Measurements from ENCODE around the gene DEPDC7.
A peak's percentile ranks its signal among the peaks of the same experiment; 100 is the strongest.

DEPDC7 gene

DNA sequence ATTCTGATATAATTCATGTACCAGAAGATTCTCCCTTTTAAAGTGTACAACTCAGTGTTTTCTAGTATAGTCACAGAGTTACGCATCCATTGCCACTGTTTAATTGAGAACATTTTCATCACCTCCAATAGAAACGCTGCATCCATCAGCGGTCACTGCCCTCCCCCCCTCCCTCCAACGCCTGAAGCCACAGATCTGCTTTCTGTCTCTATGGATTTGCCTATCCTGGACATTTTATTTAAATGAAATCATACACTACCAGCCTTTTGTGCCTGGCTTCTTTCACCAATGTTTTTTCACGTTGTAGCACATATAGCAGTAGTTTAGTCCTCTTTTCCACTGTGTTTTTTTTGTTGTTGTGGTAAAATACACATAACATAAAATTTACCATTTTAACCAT is 46.5 kb downstream of the DEPDC7 start:
- no peak for DNase-seq (ENCODE audit: low spot score)

DNA sequence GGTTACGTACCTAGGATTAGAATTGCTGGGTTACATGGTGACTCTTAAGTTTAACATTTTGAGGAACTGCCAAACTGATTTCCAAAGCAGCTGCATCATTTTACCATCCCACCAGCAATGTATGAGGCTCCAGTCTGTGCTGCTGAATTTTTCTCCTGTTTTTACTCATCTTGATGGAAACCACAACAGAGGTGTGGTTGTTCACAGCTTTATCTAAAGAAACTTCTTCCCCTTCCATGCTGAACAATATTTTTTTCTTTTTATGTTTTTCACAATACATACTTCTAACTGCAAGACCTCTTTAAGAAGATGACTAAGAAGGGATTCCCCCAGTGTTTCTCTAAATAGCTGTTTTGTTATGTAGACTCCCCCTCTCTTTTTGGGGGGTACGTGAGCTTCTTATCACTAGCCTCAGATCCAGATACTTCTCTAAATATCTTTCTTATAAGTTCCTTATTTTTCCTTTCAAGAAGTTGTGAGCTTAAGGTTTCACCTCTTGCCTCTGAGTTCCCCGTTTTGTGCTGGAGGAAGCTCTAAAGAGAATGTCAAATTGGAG is 47.7 kb downstream of the DEPDC7 start:
- DNase-seq (ENCODE audit: low spot score), result no peak

DNA sequence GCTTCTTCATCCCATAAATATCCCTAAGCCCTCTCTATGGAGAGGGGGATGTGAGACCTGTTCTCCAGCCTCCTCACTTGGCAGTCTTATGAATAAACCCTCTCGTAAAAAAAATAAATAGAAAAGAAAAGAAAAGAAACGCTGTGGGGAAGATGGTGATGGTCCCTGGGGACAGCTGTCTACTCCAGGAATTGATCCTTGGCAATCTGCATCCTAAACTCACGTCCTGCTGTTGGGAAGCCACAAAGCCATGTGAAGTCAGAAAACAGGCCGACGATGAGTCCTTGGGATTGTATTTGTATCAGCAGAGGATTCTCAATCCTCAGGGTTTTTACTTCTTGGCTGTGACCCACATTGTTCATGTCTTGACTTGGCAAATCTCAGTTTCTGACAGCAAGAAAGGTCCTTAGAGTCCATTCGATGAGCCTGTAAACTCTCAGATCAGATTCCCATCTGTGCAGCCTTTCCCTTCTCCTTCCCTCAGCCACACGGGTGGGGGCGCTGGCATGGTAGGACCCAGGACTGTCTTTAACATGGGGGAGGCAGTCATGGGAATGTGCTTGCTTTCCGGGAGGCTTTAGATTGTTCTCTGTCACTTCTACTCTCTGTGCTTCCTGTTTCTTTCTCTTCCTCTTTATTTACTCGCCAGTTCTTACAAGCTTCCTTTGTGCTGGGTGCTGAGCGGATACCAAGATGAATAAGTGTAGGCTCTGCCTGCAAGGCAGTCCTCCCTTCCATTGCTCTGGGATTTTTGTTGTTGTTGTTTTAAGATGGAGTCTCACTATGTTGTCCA is 48.6 kb downstream of the DEPDC7 start:
- no peak for DNase-seq (ENCODE audit: low spot score)

DNA sequence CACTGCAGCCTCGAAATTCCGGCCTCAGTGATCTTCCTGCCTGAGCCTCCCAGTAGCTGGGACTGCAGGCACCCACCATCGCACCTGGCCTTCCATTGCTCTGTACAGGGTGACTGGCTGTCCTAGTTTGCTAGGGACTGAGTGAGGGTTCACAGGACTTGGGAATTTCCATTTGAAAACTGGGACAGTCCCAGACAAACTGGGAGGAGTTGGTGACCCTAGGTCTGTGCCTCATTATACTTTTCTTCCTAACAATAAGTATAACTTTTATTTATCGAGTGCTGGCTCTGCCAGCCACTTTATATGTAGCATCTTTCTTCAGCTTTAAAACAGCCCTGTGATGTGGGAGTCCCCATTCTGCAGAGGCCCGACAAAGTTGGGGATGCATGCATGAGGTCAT is 49.2 kb downstream of the DEPDC7 start:
- DNase-seq (ENCODE audit: low spot score), result no peak

DNA sequence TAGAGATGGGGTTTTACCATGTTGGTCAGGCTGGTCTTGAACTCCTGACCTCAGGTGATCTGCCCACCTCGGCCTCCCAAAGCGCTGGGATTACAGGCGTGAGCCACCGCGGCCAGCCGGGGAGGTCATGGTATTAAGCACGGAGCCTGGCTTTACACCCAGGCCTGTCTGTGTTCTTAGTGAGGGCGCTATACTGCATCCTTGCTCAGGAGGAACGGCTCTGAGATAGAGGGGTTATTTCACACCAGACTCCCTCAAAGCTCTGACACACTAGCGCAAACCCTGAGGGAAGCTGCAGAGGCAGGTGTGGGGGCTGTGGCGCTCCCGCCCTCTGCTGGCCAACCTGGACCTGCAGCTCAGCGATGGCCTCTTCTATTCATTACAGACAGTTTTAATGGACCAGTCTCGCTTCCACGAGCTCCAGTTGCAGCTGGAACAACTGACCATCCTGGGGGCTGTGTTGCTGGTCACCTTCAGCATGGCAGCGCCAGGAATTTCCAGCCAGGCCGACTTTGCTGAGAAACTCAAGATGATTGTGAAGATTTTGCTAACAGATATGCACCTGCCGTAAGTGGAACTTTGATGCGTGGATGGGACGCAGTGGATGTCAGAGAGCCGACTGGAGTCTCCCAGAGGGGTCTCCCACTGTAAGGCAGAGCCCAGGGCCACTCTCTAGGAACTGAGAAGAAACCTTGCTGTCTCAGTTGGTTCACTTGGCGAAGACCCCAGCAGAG is 49.9 kb downstream of the DEPDC7 start:
- DNase-seq (ENCODE audit: low spot score), result peak; percentile 58

DNA sequence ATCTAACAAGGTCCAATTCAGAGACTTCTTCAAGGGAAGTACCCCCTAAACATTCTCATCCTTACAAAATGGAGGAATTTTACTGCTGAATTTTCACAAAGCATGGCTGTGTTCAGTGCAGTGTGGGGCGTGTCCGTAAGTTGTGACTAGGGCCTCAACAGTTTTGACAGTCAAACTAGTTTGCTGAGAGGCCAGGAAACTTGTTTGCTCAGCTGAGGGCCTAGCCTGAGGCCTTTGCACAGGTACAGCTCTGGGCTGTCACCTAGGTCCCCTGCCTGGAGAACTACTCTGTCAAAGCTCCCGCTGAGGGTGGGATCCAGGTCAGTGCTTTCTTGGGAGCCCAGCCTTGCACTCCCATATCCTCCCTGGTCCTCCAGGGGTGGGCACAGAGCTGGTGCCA is 51.6 kb downstream of the DEPDC7 start:
- no peak for DNase-seq (ENCODE audit: low spot score)

DNA sequence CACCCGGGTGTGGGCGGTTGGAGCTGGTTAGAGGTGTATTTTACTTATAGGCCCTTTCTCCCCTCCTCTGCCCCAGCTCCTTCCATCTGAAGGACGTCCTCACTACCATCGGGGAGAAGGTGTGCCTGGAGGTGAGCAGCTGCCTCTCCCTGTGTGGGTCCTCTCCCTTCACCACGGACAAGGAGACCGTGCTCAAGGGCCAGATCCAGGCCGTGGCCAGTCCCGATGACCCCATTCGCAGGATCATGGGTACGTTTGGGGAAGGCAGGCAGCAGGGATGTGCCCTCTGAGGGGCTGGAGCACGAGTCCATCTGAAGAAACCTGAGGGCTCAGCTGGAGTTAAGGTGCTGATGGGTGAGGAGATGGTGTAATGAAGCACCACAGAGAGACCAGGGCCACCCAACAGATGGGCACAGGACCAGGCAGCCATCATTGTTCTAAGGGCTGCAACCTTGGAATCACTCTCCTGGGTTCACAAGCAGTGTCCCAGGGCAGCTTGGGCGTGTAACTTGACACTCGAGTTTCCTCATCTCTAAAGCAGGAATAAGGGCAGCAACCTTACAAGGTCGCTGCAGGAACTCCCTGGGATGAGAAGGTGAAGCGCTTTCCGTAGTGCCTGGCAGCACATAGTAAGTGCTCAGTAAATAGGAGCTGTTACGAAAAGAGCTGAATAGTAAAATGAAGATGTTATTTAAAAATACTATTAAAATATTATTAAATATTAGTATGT is 53.1 kb downstream of the DEPDC7 start:
- DNase-seq (ENCODE audit: low spot score), result no peak

DNA sequence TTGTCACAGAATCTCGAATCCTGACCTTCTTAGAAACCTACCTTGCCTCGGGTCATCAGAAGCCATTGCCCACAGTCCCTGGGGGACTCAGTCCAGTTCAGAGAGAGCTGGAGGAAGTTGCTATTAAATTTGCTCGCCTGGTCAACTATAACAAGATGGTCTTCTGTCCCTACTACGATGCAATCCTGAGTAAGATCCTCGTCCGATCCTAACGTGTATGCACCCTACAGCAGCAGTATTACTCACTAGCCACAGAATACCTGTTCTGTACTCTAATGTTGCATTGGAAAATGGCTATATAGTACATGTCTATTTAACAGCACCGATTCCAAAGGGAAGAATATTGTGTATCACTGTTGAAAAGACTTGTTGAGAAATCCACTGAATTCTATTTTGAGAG is 56.8 kb downstream of the DEPDC7 start:
- DNase-seq (ENCODE audit: low spot score), result no peak

All from hematopoietic multipotent progenitor cell treated with erythropoietin and hydrocortisone succinate and interleukin-3 and kit ligand, for 17 days (in vitro differentiated cells).